GM12891 (cell line): ENCODE data around the gene DACH1.

Experiments used
- PAX5 ChIP-seq: IDR thresholded peaks from 2 replicates; pipeline ENCODE4 v1.6.1; 2011; ENCODE audit warnings: low read length, moderate library complexity, mild to moderate bottlenecking; ENCODE audit not compliant: insufficient read depth, severe bottlenecking
- POLR2A ChIP-seq: IDR thresholded peaks from 2 replicates; pipeline ENCODE4 v1.6.1; 2011; ENCODE audit warnings: low read depth, low read length, control low read depth
- POLR2AphosphoS5 ChIP-seq: IDR thresholded peaks from 2 replicates; pipeline ENCODE4 v1.6.1; 2011; ENCODE audit warnings: low read depth, low read length, control low read depth
- POU2F2 ChIP-seq: IDR thresholded peaks from 2 replicates; pipeline ENCODE4 v1.6.1; 2011; ENCODE audit warnings: low read depth, mild to moderate bottlenecking, control low read depth, low read length, moderate library complexity
- SPI1 ChIP-seq: IDR thresholded peaks from 2 replicates; pipeline ENCODE4 v1.6.1; 2011; ENCODE audit warnings: low read depth, low read length, control low read depth
- TAF1 ChIP-seq: IDR thresholded peaks from 2 replicates; pipeline ENCODE4 v1.6.1; 2011; ENCODE audit warnings: low read depth, low read length, control low read depth

DNA sequence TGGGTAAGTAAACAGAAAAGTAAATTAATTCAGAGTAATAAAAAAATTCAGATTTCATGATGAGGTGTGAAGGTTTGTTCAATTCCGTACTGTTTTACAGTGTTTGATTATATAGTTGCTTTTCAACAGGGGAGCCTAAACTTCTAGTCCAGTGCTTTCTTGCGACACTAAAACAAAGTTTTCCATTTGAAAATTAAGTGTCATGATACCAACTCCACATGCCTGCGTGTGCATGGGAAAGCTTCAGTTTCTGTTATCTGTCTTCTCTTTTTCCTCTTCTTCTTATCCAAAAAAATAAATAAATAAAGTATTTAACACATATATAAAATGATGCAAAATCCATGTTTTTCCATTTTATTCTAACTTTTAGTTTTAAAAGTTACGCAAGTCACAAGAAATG lies 165.3 kb downstream of the DACH1 start:
- no peak for TF ChIP-seq POLR2A
- no peak for TF ChIP-seq PAX5
- no peak for TF ChIP-seq POLR2AphosphoS5
- no peak for TF ChIP-seq POU2F2
- TF ChIP-seq SPI1: no peak
- no peak for TF ChIP-seq TAF1
